ENCODE data around the gene EIF2AK3.
A peak's percentile ranks its signal among the peaks of the same experiment; 100 is the strongest.
"Not testable (repeated sequence)": the region's sequence is repeated elsewhere in the genome, so short reads cannot be mapped to it uniquely, and the experiment has no call there.

EIF2AK3 gene

GRCh38 chr2:88636026-88636425 is 8.8 kb upstream of the EIF2AK3 start:
- no peak for DNase-seq (ENCODE audit: low read depth in 2 of 2)

- no peak for DNase-seq (ENCODE audit: low read depth in 2 of 2)
Observed at GRCh38 chr2:88632569-88632968, 5.3 kb upstream of the EIF2AK3 start.

- no peak for DNase-seq (ENCODE audit: low read depth in 2 of 2)
Observed at GRCh38 chr2:88628571-88628939, 1.3 kb upstream of the EIF2AK3 start.

- DNase-seq (ENCODE audit: low read depth in 2 of 2): peak; percentile 71 to 80
Observed at GRCh38 chr2:88627856-88628570, 749 bp upstream of the EIF2AK3 start.

- peak; percentile 23 to 24 for DNase-seq (ENCODE audit: low read depth in 2 of 2)
Observed at GRCh38 chr2:88626171-88627054, 851 bp downstream of the EIF2AK3 start.

- no peak for DNase-seq (ENCODE audit: low read depth in 2 of 2)
Observed at GRCh38 chr2:88624477-88624876, 2.8 kb downstream of the EIF2AK3 start.

GRCh38 chr2:88623831-88624465 is 3.3 kb downstream of the EIF2AK3 start:
- not testable (repeated sequence) for DNase-seq (ENCODE audit: low read depth in 2 of 2)

- no peak for DNase-seq (ENCODE audit: low read depth in 2 of 2)
Observed at GRCh38 chr2:88622307-88622706, 5.0 kb downstream of the EIF2AK3 start.

- no peak for DNase-seq (ENCODE audit: low read depth in 2 of 2)
Observed at GRCh38 chr2:88621432-88621831, 5.8 kb downstream of the EIF2AK3 start.

- no peak for DNase-seq (ENCODE audit: low read depth in 2 of 2)
Observed at GRCh38 chr2:88620015-88620414, 7.2 kb downstream of the EIF2AK3 start.

GRCh38 chr2:88615822-88616221 is 11.4 kb downstream of the EIF2AK3 start:
- DNase-seq (ENCODE audit: low read depth in 2 of 2): no peak

- DNase-seq (ENCODE audit: low read depth in 2 of 2): no peak
Observed at GRCh38 chr2:88614497-88615157, 12.6 kb downstream of the EIF2AK3 start.

GRCh38 chr2:88613921-88614320 is 13.3 kb downstream of the EIF2AK3 start:
- DNase-seq (ENCODE audit: low read depth in 2 of 2): no peak

GRCh38 chr2:88608184-88608583 is 19.1 kb downstream of the EIF2AK3 start:
- DNase-seq (ENCODE audit: low read depth in 2 of 2): no peak

GRCh38 chr2:88607416-88607815 is 19.8 kb downstream of the EIF2AK3 start:
- DNase-seq (ENCODE audit: low read depth in 2 of 2): no peak

- no peak for DNase-seq (ENCODE audit: low read depth in 2 of 2)
Observed at GRCh38 chr2:88606371-88607030, 20.8 kb downstream of the EIF2AK3 start.

GRCh38 chr2:88603146-88603545 is 24.1 kb downstream of the EIF2AK3 start:
- no peak for DNase-seq (ENCODE audit: low read depth in 2 of 2)

GRCh38 chr2:88602022-88602421 is 25.2 kb downstream of the EIF2AK3 start:
- no peak for DNase-seq (ENCODE audit: low read depth in 2 of 2)

- no peak for DNase-seq (ENCODE audit: low read depth in 2 of 2)
Observed at GRCh38 chr2:88601286-88601685, 26.0 kb downstream of the EIF2AK3 start.

- peak in 1 of 2 donors; percentile 38 for DNase-seq (ENCODE audit: low read depth in 2 of 2)
Observed at GRCh38 chr2:88600038-88600465, 27.2 kb downstream of the EIF2AK3 start.

GRCh38 chr2:88599527-88599926 is 27.7 kb downstream of the EIF2AK3 start:
- DNase-seq (ENCODE audit: low read depth in 2 of 2): no peak

All from stimulated activated CD4-positive, alpha-beta T cell treated with anti-CD3 and anti-CD28 coated beads, Interleukin-4, amount 100 ng/mL, for 48 hours (primary cell).